HepG2 (cell line): ENCODE results near the gene STRBP.

Experiments
- GABPA ChIP-seq, 2 experiments: IDR thresholded peaks; 2 replicates each; pipeline ENCODE4 v1.6.1; 2011 to 2016; ENCODE audit warnings: low read depth in 2 of 2, low read length in 1 of 2, missing biosample characterization in 1 of 2, missing genetic modification characterization in 1 of 2
- IRF2 ChIP-seq: IDR thresholded peaks from 2 replicates; pipeline ENCODE4 v1.6.1; 2018; ENCODE audit warnings: missing genetic modification reagents, missing compliant biosample characterization
- JUND ChIP-seq: sonication (generic); formaldehyde crosslinking; IDR thresholded peaks from 2 replicates; pipeline ENCODE4 v1.8.0; 2022; ENCODE audit warnings: mild to moderate bottlenecking, missing genetic modification reagents
- MAFG ChIP-seq: sonication (generic); formaldehyde crosslinking; IDR thresholded peaks from 2 replicates; pipeline ENCODE4 v1.5.1; 2020; ENCODE audit warnings: mild to moderate bottlenecking, missing genetic modification reagents
- NR1H2 ChIP-seq: sonication (generic); formaldehyde crosslinking; IDR thresholded peaks from 2 replicates; pipeline ENCODE4 v1.8.1; 2022; ENCODE audit warnings: low read depth, missing genetic modification reagents, borderline replicate concordance
- POLR2AphosphoS5 ChIP-seq: IDR thresholded peaks from 2 replicates; pipeline ENCODE4 v1.6.1; 2012; ENCODE audit warnings: low read depth, low read length
- SKIL ChIP-seq: sonication (generic); formaldehyde crosslinking; IDR thresholded peaks from 2 replicates; pipeline ENCODE4 v1.8.0; 2022; ENCODE audit warnings: missing genetic modification reagents, mild to moderate bottlenecking, moderate library complexity, borderline replicate concordance
- SMARCE1 ChIP-seq: fragments of 450-650 bp; IDR thresholded peaks from 2 replicates; pipeline ENCODE4 v1.6.1; 2017; ENCODE audit warnings: borderline replicate concordance
- YY1 ChIP-seq: IDR thresholded peaks from 2 replicates; pipeline ENCODE4 v1.6.1; 2011; ENCODE audit warnings: low read length, low read depth, moderate library complexity, mild to moderate bottlenecking; ENCODE audit not compliant: insufficient read depth, insufficient replicate concordance
- ZBTB44 ChIP-seq: sonication (generic); formaldehyde crosslinking; IDR thresholded peaks from 2 replicates; pipeline ENCODE4 v1.4.0; 2020; ENCODE audit warnings: missing genetic modification reagents
- ZC3H13 ChIP-seq: sonication (generic); formaldehyde crosslinking; IDR thresholded peaks from 2 replicates; pipeline ENCODE4 v1.8.1; 2023; ENCODE audit warnings: mild to moderate bottlenecking, missing genetic modification reagents, moderate library complexity
- ZNF12 ChIP-seq: sonication (generic); formaldehyde crosslinking; IDR thresholded peaks from 2 replicates; pipeline ENCODE4 v1.5.0; 2020; ENCODE audit warnings: missing genetic modification reagents
- ZNF496 ChIP-seq: sonication (generic); formaldehyde crosslinking; IDR thresholded peaks from 2 replicates; pipeline ENCODE4 v1.8.1; 2023; ENCODE audit warnings: mild to moderate bottlenecking, moderate library complexity, missing genetic modification reagents; ENCODE audit not compliant: insufficient replicate concordance
- ZNF564 ChIP-seq: sonication (generic); formaldehyde crosslinking; IDR thresholded peaks from 2 replicates; pipeline ENCODE4 v1.8.1; 2023; ENCODE audit warnings: mild to moderate bottlenecking, missing genetic modification reagents

GRCh38 chr9:123260340-123260739 lies 8.0 kb downstream of the STRBP start:
- TF ChIP-seq POLR2AphosphoS5 (no peak), JUND (CRISPR knock-in tag) (no peak), IRF2 (CRISPR knock-in tag) (no peak), ZBTB44 (no peak), MAFG (CRISPR knock-in tag) (no peak), ZNF564 (CRISPR knock-in tag) (no peak), ZC3H13 (CRISPR knock-in tag) (no peak), ZNF496 (CRISPR knock-in tag) (no peak), NR1H2 (CRISPR knock-in tag) (no peak), SMARCE1 (no peak), SKIL (CRISPR knock-in tag) (no peak), GABPA (IDR thresholded peaks at IDR 0.05; ENCODE audit: low read depth, low read length) (no peak), GABPA (CRISPR knock-in tag; IDR thresholded peaks at IDR 0.05; ENCODE audit: low read depth) (no peak), ZNF12 (CRISPR knock-in tag) (no peak), YY1 (no peak)
